GM19328 (cell line): Measurements from ENCODE around the gene NCAM2.

Experiments used
- ATAC-seq: cut with Tn5 transposase; IDR thresholded peaks from one replicate; pipeline ENCODE4 v1.9.1; 2021; ENCODE audit warnings: mild to moderate bottlenecking, moderate library complexity; ENCODE audit not compliant: unreplicated experiment

Gene NCAM2

DNA sequence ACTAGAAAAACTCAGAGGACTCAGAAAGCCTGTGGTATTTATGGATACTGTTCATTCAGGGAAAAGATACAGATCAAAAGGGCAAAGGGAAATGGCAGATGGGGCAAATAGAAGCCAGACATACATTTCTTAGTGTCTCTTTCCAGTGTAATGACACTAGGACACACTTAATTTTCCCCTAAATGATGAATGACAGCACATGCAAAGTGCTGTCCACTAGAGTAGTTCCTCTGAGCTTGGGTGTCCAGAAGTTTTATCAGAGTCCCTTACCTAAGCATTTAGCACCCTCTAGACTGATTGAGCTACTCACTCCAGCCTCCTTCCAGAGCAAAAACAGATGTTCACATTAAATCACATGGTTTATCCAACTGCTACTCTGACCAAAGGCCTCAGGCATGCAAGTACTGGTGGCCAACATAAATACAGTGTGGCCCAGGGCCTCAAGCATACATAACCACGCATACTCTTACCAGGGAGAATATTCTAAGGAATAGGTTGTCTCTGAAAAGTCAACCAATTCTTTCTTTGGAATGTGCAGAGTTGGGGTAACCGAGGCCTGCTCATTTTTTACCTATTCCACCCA is 166.9 kb downstream of the NCAM2 start:
- ATAC-seq = no peak

DNA sequence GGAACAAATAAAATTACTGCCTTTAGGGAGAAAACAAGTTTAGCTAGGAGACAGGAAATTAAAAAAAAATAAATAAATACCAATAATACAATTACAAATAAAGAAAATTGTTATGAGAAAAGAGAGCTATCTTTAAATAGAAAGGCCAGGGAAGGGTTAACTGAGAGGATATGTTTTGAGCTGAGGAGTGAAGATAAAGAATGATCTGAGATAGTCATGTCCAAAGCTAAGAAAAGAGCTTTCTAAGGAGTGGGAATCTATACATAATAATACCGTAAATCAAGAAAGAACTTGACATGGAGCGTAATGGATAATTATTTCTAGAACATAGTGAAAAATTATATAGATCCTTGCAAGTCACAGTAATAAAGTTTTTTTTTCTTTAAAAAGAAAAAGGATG is 176.5 kb downstream of the NCAM2 start:
- ATAC-seq = no peak

DNA sequence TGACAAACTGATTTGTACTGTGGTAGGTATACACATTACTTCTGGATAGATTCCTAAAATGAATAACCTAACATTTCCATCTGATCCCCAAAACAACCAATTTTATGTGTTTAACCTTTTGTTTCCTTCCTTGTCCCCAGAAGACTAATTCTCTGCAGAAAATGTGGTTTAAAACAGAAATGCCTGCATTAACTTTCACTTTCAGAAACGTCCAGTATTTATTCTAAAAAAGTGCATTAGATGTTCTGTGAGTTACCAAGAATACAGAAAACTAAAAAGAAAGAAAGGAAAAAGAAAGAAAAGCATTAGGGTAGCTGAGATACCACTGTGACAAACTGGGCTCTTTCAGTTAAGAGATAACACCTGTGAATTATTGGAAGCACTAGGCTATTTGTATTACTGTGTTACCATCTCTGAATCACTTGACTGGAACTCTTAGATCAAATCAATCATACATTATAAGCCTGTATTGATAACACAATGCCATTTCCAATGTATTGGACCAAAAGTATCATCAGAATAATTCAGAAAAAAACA is 177.7 kb downstream of the NCAM2 start:
- ATAC-seq = no peak

DNA sequence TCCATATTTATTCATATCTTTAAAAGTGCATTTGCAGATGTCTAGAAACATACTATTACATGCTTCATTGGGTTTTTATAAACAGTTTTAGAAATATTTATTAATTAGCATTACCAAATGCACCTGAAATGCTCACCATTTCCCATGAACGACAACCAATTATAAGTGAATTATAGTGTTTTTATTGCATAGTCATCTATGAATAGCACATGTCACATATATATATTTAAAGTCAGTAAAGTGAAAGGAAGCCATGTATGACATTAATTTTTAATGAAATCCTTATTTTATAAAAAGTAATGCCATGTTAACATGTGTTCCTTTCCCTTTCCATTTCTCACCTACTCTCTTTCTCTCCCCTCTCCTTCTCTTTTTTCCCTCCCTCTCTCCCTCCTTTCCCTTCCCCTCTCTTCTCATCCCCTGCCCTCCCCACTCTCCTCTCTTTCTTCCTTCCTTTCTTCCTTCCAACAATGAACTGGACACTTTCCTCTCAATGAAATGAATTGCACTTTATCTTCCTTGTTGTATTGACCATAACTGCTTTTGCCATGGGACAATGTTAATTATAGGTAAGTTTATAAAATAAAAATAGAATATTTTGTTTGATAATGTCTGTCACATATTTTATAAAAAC is 179.3 kb downstream of the NCAM2 start:
- no peak for ATAC-seq

DNA sequence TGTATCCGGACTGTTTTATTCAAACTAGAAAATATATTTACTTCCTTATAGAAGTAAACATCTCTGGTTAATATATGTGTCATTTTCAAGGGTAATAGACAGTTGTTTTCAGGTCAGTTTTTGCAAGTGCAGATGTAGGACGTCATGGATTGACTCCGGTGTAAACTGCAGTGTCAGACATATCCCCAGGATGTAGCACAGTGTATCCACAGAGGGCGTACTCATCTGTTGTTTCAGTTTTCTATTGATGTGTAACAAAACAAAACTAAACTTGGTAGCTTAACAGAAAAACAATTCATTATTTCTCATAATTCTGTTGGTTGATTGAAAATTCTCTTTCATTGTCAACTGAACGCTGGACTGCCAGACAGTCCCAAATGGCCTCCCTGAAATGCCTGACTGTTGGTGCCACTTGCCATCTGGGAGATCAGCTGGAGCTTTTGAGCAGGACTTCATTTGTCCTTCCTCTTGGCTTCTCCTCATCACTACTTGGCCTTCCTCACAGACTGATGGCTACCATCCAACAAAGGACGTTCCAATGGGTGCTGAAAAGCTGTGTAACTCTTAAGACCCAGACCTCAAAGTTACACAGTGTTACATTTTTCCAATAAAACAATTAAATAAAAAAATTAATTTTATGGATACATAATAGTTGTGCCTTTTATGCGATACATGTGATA is 181.6 kb downstream of the NCAM2 start:
- no peak for ATAC-seq

GRCh38 chr21:21182401-21183010 is 184.3 kb downstream of the NCAM2 start:
- ATAC-seq = no peak

- no peak for ATAC-seq
Measured at GRCh38 chr21:21183092-21183491, 184.9 kb downstream of the NCAM2 start.

DNA sequence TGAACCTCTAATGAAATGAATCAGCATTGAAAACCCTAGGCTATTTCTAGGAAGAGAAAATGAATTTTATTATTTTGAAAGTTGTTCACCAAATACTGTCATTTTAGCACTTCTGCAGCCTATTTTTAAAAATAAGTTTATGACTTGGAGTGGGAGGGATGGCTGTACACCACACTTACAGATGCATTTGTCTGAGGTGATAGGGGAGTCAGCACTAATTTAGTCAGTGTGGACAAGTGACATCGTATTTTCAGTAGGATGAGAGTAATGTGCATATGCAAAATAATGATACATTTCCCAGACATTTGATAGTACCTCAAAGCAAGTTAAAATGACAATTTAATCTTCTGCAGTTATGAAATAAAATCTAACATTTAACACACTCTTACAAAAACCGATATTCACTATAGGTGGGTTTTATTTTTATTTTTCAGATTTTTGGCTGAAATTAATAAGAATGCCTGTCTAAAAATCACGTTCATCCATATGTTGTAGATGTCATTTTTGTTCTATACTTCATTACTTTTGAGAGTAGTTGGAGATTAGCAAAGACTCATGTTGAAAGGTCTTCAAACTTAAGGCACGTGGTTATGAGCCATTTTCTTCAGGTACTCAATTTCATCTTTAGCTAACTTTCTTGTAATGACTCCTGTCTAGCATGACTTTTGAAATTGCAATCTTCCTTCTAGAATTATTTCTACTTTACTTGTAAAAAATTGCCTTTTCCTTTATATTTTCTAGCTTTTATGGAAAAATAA is 186.7 kb downstream of the NCAM2 start:
- no peak for ATAC-seq

- ATAC-seq = no peak
Measured at GRCh38 chr21:21187579-21187978, 189.4 kb downstream of the NCAM2 start.

- no peak for ATAC-seq
Measured at GRCh38 chr21:21188513-21189195, 190.4 kb downstream of the NCAM2 start.

DNA sequence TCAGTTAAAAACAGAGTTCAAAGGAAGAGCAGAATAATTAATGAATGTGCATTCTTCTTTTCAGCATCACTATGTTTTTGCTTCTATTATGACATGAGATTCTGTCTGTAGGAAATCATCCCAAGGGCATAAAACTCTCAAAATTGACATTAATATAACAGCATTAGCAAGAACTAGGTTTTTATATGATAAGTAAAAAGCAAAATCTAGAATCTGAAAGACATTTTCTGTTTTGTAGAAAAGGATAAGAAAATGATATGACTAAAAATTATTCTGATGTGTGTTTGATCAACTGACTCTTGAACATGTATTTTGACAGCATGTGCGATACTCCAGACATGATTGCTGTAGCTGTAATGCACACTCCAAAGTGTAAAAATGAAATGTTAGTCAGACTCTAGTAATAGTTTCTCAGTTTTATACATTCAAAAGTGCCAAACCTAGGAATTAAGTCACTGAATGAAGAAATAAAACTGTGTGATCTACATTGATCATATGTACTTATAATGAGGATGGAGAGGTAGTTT is 197.3 kb downstream of the NCAM2 start:
- no peak for ATAC-seq

GRCh38 chr21:21196087-21196486 is 197.9 kb downstream of the NCAM2 start:
- no peak for ATAC-seq

DNA sequence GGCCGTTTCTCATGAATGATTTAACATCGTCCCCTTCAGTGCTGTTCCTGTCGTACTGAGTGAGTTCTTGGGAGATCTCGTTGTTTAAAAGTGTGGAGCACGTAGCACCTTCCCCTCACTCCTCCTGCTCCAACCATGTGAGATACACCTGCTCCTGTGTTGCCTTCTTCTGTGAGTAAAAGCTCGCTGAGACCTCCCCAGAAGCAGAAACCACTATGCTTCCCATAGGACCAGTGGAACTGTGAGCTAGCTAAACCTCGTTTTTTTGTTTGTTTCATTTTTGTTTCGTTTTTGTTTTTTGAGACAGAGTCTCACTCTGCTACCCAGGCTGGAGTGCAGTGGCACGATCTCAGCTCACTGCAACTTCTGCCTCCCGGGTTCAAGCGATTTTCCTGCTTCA is 198.6 kb downstream of the NCAM2 start:
- no peak for ATAC-seq

GRCh38 chr21:21199342-21200102 is 201.3 kb downstream of the NCAM2 start:
- no peak for ATAC-seq

DNA sequence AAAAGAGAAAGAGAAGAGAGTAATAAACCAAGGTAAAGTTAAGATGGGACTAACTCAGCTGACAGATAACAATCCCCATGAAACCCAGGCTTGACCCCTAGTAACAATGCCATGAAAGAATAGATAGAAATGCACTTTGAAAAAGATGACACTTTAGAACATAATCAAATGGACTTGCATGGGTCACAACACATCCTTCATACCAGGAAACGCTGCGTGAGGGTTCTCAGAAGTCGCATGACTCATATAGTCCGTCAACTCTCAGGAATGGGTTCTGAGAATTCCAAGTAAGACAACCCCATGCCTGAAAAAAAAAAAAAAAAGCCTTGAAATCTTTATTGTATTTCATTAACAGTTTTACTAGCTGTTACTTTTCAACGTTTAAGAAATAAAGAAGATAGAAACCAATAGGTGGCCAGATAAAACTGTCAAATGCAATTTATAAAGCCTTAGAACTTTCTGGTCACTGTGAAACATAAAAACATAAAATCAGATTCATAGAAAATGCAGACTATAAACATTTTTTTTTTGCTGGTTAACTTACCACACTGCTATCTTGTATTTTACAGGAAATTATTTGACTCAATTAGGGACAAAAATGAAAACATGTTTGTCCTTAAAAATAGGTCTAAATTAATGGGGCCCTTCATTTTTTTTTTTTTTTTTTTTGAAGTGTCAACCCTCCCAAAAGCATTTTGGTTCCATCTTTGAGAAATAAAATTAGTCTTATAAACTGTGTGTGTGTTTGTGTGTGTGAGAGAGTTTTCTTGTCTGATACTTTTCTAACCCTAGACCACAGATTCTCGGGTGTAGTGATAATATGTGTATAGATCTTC is 202.1 kb downstream of the NCAM2 start:
- no peak for ATAC-seq

- ATAC-seq = no peak
Measured at GRCh38 chr21:21200939-21201615, 202.9 kb downstream of the NCAM2 start.

- ATAC-seq = no peak
Measured at GRCh38 chr21:21203822-21204339, 205.7 kb downstream of the NCAM2 start.
